HuH-7 (cell line): ENCODE data around the gene C18orf63.
"Not testable (repeated sequence)": the region's sequence is repeated elsewhere in the genome, so short reads cannot be mapped to it uniquely, and the experiment has no call there.

ENCODE experiments used
- DNase-seq: peaks from one replicate; pipeline ENCODE4 v3.0.0; 2011; ENCODE audit warnings: low spot score

Gene C18orf63

GRCh38 chr18:74286106-74286855 lies 29.4 kb upstream of the C18orf63 start:
- DNase-seq, result no peak

- no peak for DNase-seq
Measured at GRCh38 chr18:74286856-74287255, 28.8 kb upstream of the C18orf63 start.

GRCh38 chr18:74288041-74288440 lies 27.6 kb upstream of the C18orf63 start:
- no peak for DNase-seq

- DNase-seq, result no peak
Measured at GRCh38 chr18:74288730-74289129, 26.9 kb upstream of the C18orf63 start.

GRCh38 chr18:74289137-74289536 lies 26.5 kb upstream of the C18orf63 start:
- no peak for DNase-seq

- DNase-seq, result no peak
Measured at GRCh38 chr18:74290021-74290420, 25.6 kb upstream of the C18orf63 start.

GRCh38 chr18:74290794-74291471 lies 24.7 kb upstream of the C18orf63 start:
- DNase-seq, result no peak

GRCh38 chr18:74291472-74291770 lies 24.2 kb upstream of the C18orf63 start:
- DNase-seq, result no peak

GRCh38 chr18:74291771-74292540 lies 23.7 kb upstream of the C18orf63 start, which contains the start of gene CYB5A:
TSS of gene CYB5A (minus strand) at chr18:74291963. CDS start at chr18:74291875, 88 bp downstream.
- DNase-seq, result peak; percentile 97

GRCh38 chr18:74292541-74292858 lies 23.1 kb upstream of the C18orf63 start:
- DNase-seq, result no peak

GRCh38 chr18:74292982-74293381 lies 22.7 kb upstream of the C18orf63 start:
- DNase-seq, result not testable (repeated sequence)

GRCh38 chr18:74294526-74294925 lies 21.1 kb upstream of the C18orf63 start:
- no peak for DNase-seq

GRCh38 chr18:74299162-74299561 lies 16.5 kb upstream of the C18orf63 start:
- no peak for DNase-seq

- no peak for DNase-seq
Measured at GRCh38 chr18:74299746-74300145, 15.9 kb upstream of the C18orf63 start.

- DNase-seq, result no peak
Measured at GRCh38 chr18:74303306-74303705, 12.3 kb upstream of the C18orf63 start.

- DNase-seq, result no peak
Measured at GRCh38 chr18:74303936-74304335, 11.7 kb upstream of the C18orf63 start.

- DNase-seq, result no peak
Measured at GRCh38 chr18:74310411-74310810, 5.2 kb upstream of the C18orf63 start.

GRCh38 chr18:74311000-74311399 lies 4.6 kb upstream of the C18orf63 start:
- no peak for DNase-seq

- DNase-seq, result no peak
Measured at GRCh38 chr18:74314759-74315463, 728 bp upstream of the C18orf63 start.

GRCh38 chr18:74316257-74317170 lies 875 bp downstream of the C18orf63 start:
- DNase-seq, result no peak

- no peak for DNase-seq
Measured at GRCh38 chr18:74326231-74326630, 10.6 kb downstream of the C18orf63 start.
